Endothelial cell of umbilical vein (primary cell): ENCODE data around the gene JAG2. TPM values are rescaled to one million over a fixed set of nuclear protein-coding genes. Genes with fewer than 3 reads are reported as not detected.

Experiments used
- BruUV-seq: library from RNA; stranded (reverse); fragments of 400-500 nt; replicated peaks from 2 replicates; lab custom pipeline; 2021; lab: Mats Ljungman, UMichigan
- CTCF ChIA-PET: fragments of 300-600, 350-600 bp; sonication (Branson Sonifier 250); formaldehyde crosslinking; loops from one replicate; lab custom pipeline; 2021; ENCODE audit warnings: antibody characterized with exemption, inconsistent platforms; lab: Charles Lee
- POLR2A ChIA-PET: fragments of 300-600, 350-600 bp; sonication (Branson Sonifier 250); formaldehyde crosslinking; loops from one replicate; lab custom pipeline; 2021; ENCODE audit warnings: antibody characterized with exemption, inconsistent platforms; lab: Charles Lee
- DNase-seq: peaks from one replicate; pipeline ENCODE4 v3.0.0-alpha.2; 2011; ENCODE audit warnings: low read depth, low spot score
- FAIRE-seq: peaks from 2 replicates; lab custom pipeline; 2011; peaks lifted over from hg19 to GRCh38; lab: Jason Lieb, UNC
- H2AFZ ChIP-seq: 2 replicates; pipeline ENCODE4 v1.6.0; 2012; ENCODE audit warnings: low read depth, low read length, control low read depth, inconsistent platforms
- H3K27ac ChIP-seq: 2 replicates; pipeline ENCODE4 v1.5.1; 2011; ENCODE audit warnings: low read depth, mild to moderate bottlenecking, control low read depth, low read length, moderate library complexity; ENCODE audit not compliant: insufficient read depth
- H3K27me3 ChIP-seq, 2 experiments: 2 replicates each; pipeline versions ENCODE4 v1.6.0 to v1.6.1; 2011; ENCODE audit warnings: low read length in 2 of 2, mixed read lengths in 1 of 2; ENCODE audit not compliant: control insufficient read depth in 2 of 2, insufficient read depth in 2 of 2
- H3K36me3 ChIP-seq, 2 experiments: 2 replicates in 1 of 2; 3 replicates in 1 of 2; pipeline ENCODE4 v1.5.1; 2011; ENCODE audit warnings: low read length in 2 of 2, mild to moderate bottlenecking in 1 of 2, moderate library complexity in 1 of 2; ENCODE audit not compliant: control insufficient read depth in 2 of 2, insufficient read depth in 2 of 2; ENCODE audit errors: extremely low read depth in 1 of 2
- H3K4me1 ChIP-seq: 3 replicates; pipeline ENCODE4 v1.5.1; 2011; ENCODE audit warnings: mild to moderate bottlenecking, low read length; ENCODE audit not compliant: control insufficient read depth, insufficient read depth; ENCODE audit errors: extremely low read depth
- H3K4me2 ChIP-seq: 2 replicates; pipeline ENCODE4 v1.6.1; 2011; ENCODE audit warnings: low read length, control low read depth, mixed read lengths; ENCODE audit not compliant: insufficient read depth
- H3K4me3 ChIP-seq, 3 experiments: fragments of 200-600 bp in 1 of 3; sonication (generic), shearing (Covaris generic) in 1 of 3; replicated peaks in 1 of 3; 2 replicates each; pipeline ENCODE4 v1.5.1; 2011 to 2016; ENCODE audit warnings: control low read depth in 3 of 3, low read length in 3 of 3, mild to moderate bottlenecking in 2 of 3, inconsistent platforms in 1 of 3, low read depth in 1 of 3, moderate library complexity in 1 of 3; ENCODE audit not compliant: insufficient read depth in 1 of 3
- H3K79me2 ChIP-seq: 2 replicates; pipeline ENCODE4 v1.6.0; 2012; ENCODE audit warnings: low read length, inconsistent platforms; ENCODE audit not compliant: control insufficient read depth, insufficient read depth
- H3K9ac ChIP-seq: replicated peaks from 2 replicates; pipeline ENCODE3; 2011; ENCODE audit warnings: low read length, control low read depth; ENCODE audit not compliant: insufficient read depth; ENCODE audit errors: extremely low read depth
- H3K9me1 ChIP-seq: replicated peaks from 3 replicates; pipeline ENCODE4 v1.6.0; 2011; ENCODE audit warnings: mild to moderate bottlenecking, low read length; ENCODE audit not compliant: control insufficient read depth, insufficient read depth; ENCODE audit errors: extremely low read depth
- H3K9me3 ChIP-seq: replicated peaks from 2 replicates; pipeline ENCODE4 v1.5.1; 2012; ENCODE audit warnings: low read length, inconsistent platforms; ENCODE audit not compliant: control insufficient read depth, insufficient read depth
- H4K20me1 ChIP-seq: replicated peaks from 2 replicates; pipeline ENCODE3; 2011; ENCODE audit warnings: mild to moderate bottlenecking, low read length; ENCODE audit not compliant: control insufficient read depth, insufficient read depth; ENCODE audit errors: extremely low read depth
- CTCF ChIP-seq, 2 donors: IDR thresholded peaks; 1 replicate in 1 of 2; 2 replicates in 1 of 2; pipeline ENCODE4 v1.5.1; 2011; ENCODE audit warnings: low read length in 2 of 2, mild to moderate bottlenecking in 2 of 2, moderate library complexity in 2 of 2, control low read depth in 1 of 2, inconsistent platforms in 1 of 2, low read depth in 1 of 2; ENCODE audit not compliant: insufficient read depth in 1 of 2; ENCODE audit errors: extremely low read depth in 1 of 2
- EZH2 ChIP-seq: IDR thresholded peaks from 2 replicates; pipeline ENCODE4 v1.6.1; 2012; ENCODE audit warnings: borderline replicate concordance, low read depth, mild to moderate bottlenecking, moderate library complexity, low read length, inconsistent platforms; ENCODE audit not compliant: severe bottlenecking
- FOS ChIP-seq: IDR thresholded peaks from 2 replicates; pipeline ENCODE4 v1.6.1; 2011; ENCODE audit warnings: mild to moderate bottlenecking, low read length, moderate library complexity, borderline replicate concordance; ENCODE audit not compliant: insufficient read depth
- GATA2 ChIP-seq: IDR thresholded peaks from 2 replicates; pipeline ENCODE4 v1.7.0; 2011; ENCODE audit warnings: low read depth, mild to moderate bottlenecking, moderate library complexity, mixed read lengths, low read length; ENCODE audit not compliant: insufficient read length, insufficient read depth
- JUN ChIP-seq: IDR thresholded peaks from 2 replicates; pipeline ENCODE4 v1.6.1; 2011; ENCODE audit warnings: borderline replicate concordance, low read depth; ENCODE audit not compliant: insufficient read length, insufficient read depth
- POLR2A ChIP-seq: IDR thresholded peaks from 2 replicates; pipeline ENCODE4 v1.6.1; 2012; ENCODE audit warnings: low read depth, mild to moderate bottlenecking, control low read depth, low read length
- dilution Hi-C: fragments of 300-500 bp; cut with MboI; formaldehyde crosslinking; loops from one replicate; pipeline ENCODE4 v1.15.0; 2019; ENCODE audit warnings: low sequenced_read_pairs; ENCODE audit not compliant: extremely low pct_ligation_motif_present
- intact Hi-C: fragments of 100-400 bp; cut with micrococcal nuclease; formaldehyde crosslinking; loops from one replicate; pipeline ENCODE4 v1.10.0; 2022
- polyA plus RNA-seq, 4 experiments: library from polyadenylated mRNA; depleted of rRNA in 3 of 4; stranded (reverse) in 3 of 4; unstranded in 1 of 4; fragments of >200 nt; gene quantifications; 2 replicates each; pipeline versions ENCODE4 v1.2.1 to v1.2.3, GENCODE V29; 2011 to 2012; ENCODE audit warnings: missing spikeins in 1 of 4
- total RNA-seq: library from RNA; stranded (reverse); gene quantifications from 2 replicates; pipeline ENCODE4 v1.2.3, GENCODE V29; 2021

JAG2 gene
- total and polyA plus RNA-seq, 2 donors (not counting 3 experiments of a cell fraction or from before 2014, with no cell fraction given): 105 to 128 TPM

GRCh38 chr14:105117257-105117646 is 51.3 kb downstream of the JAG2 start:
- no TSS peak for BruUV-seq
- H3K9ac ChIP-seq: no peak overlapping the region
- H3K27me3 ChIP-seq: peaks cover 0 to 6% of the 10 kb centered on the region in 2 experiments
- CTCF ChIA-PET: interaction anchor here (1.2 to 1.9 kb wide), 4 partner anchors 10 to 27 kb away, joined by 3 to 6 read pairs (median 6); no protein-coding TSS in a partner anchor
- H3K27ac ChIP-seq: no peak overlapping the region
- intact Hi-C loops: no loop called here
- DNase-seq (no peak), FAIRE-seq (no peak)
- H3K4me2 ChIP-seq: no peak overlapping the region
- H4K20me1 ChIP-seq: no peaks in the 10 kb centered on the region
- no peaks in the 10 kb centered on the region for H3K9me1 ChIP-seq
- TF ChIP-seq JUN (no peak), GATA2 (no peak), EZH2 (no peak), FOS (no peak), CTCF (IDR thresholded peaks at IDR 0.05; ENCODE audit: extremely low read depth in 1 of 2, insufficient read depth in 1 of 2, low read depth in 1 of 2, low read length in 2 of 2) (no peak), POLR2A (no peak)
- H2AFZ ChIP-seq: no peak overlapping the region
- no peaks in the 10 kb centered on the region for H3K79me2 ChIP-seq
- no peak overlapping the region for H3K4me3 ChIP-seq
- POLR2A ChIA-PET: no interaction called here
- H3K4me1 ChIP-seq: no peaks in the 10 kb centered on the region
- dilution Hi-C loops: no loop called here
- H3K36me3 ChIP-seq: no peaks in the 10 kb centered on the region
- no peaks in the 10 kb centered on the region for H3K9me3 ChIP-seq
